ENCODE results near the gene CANT1. TPM values are rescaled to one million over a fixed set of nuclear protein-coding genes. Genes with fewer than 3 reads are reported as not detected.
A peak's percentile ranks its signal among the peaks of the same experiment; 100 is the strongest.

The CANT1 gene
- total RNA-seq, 4 donors from 2014 or later, result 9.2 to 40.6 (median 21.5) TPM

GRCh38 chr17:79048826-79049755, 39.5 kb upstream of the CANT1 start:
- intact Hi-C loops (cut with DNase I; ENCODE audit: low total_unique reads), result no loop called here
- Histone ChIP-seq H3K27me3 (no peaks in the 10 kb centered on the region), H3K9me3 (no peaks in the 10 kb centered on the region), H3K4me3 (no peak overlapping the region), H3K27ac (no peak overlapping the region), H3K36me3 (no peaks in the 10 kb centered on the region), H3K4me1 (no peaks in the 10 kb centered on the region)
- no peak for DNase-seq
- TF ChIP-seq POLR2A (IDR thresholded peaks at IDR 0.05) (no peak), CTCF (IDR thresholded peaks at IDR 0.05) (no peak)

- intact Hi-C loops (cut with DNase I; ENCODE audit: low total_unique reads), result no loop called here
- TF ChIP-seq CTCF (IDR thresholded peaks at IDR 0.05) (no peak), POLR2A (IDR thresholded peaks at IDR 0.05) (no peak)
- Histone ChIP-seq H3K27me3 (no peaks in the 10 kb centered on the region), H3K4me3 (no peak overlapping the region), H3K4me1 (no peaks in the 10 kb centered on the region), H3K9me3 (no peaks in the 10 kb centered on the region), H3K36me3 (no peaks in the 10 kb centered on the region), H3K27ac (peak overlapping the region in 1 of 2 donors; percentile 72)
- DNase-seq, result no peak
Measured at GRCh38 chr17:79047923-79048825, 38.6 kb upstream of the CANT1 start.

GRCh38 chr17:79047291-79047920, 37.8 kb upstream of the CANT1 start:
- no peak for TF ChIP-seq CTCF (IDR thresholded peaks at IDR 0.05)
- TF ChIP-seq POLR2A (IDR thresholded peaks at IDR 0.05), result no peak
- H3K9me3 ChIP-seq, result no peaks in the 10 kb centered on the region
- intact Hi-C loops (cut with DNase I; ENCODE audit: low total_unique reads), result no loop called here
- peak overlapping the region; percentile 34 to 72 for H3K27ac ChIP-seq
- no peaks in the 10 kb centered on the region for H3K36me3 ChIP-seq
- H3K4me3 ChIP-seq, result no peak overlapping the region
- H3K4me1 ChIP-seq, result no peaks in the 10 kb centered on the region
- peak in 1 of 2 donors; percentile 43 for DNase-seq
- H3K27me3 ChIP-seq, result no peaks in the 10 kb centered on the region

- intact Hi-C loops (cut with DNase I; ENCODE audit: low total_unique reads), result no loop called here
- Histone ChIP-seq H3K9me3 (no peaks in the 10 kb centered on the region), H3K36me3 (no peaks in the 10 kb centered on the region), H3K27me3 (no peaks in the 10 kb centered on the region), H3K27ac (peak overlapping the region; percentile 34 to 72), H3K4me1 (no peaks in the 10 kb centered on the region), H3K4me3 (no peak overlapping the region)
- DNase-seq, result peak in 1 of 2 donors; percentile 59
- TF ChIP-seq CTCF (IDR thresholded peaks at IDR 0.05), result no peak
- no peak for TF ChIP-seq POLR2A (IDR thresholded peaks at IDR 0.05)
Measured at GRCh38 chr17:79046916-79047280, 37.3 kb upstream of the CANT1 start.
